ENCODE results near the gene SAFB. TPM values are rescaled to one million over a fixed set of nuclear protein-coding genes. Genes with fewer than 3 reads are reported as not detected.
"Not testable (repeated sequence)": the region's sequence is repeated elsewhere in the genome, so short reads cannot be mapped to it uniquely, and the experiment has no call there.

Gene SAFB
- polyA plus RNA-seq, 10 donors = 73.7 to 106 (median 90.6) TPM

GRCh38 chr19:5696196-5697021 lies 73.5 kb downstream of the SAFB start:
- DNase-seq = no peak

GRCh38 chr19:5697022-5697889 lies 74.4 kb downstream of the SAFB start:
- peak in 1 of 3 donors; percentile 7 for DNase-seq

- DNase-seq = no peak
These were observed 75.2 kb downstream of the SAFB start for GRCh38 chr19:5697890-5698634.

- no peak for DNase-seq
These were observed 75.9 kb downstream of the SAFB start for GRCh38 chr19:5698635-5699422.

- no peak for DNase-seq
These were observed 77.7 kb downstream of the SAFB start for GRCh38 chr19:5700455-5701092.

GRCh38 chr19:5702053-5702410 lies 79.1 kb downstream of the SAFB start:
- DNase-seq = not testable (repeated sequence)

- no peak for DNase-seq
These were observed 81.2 kb downstream of the SAFB start for GRCh38 chr19:5703819-5704818.

GRCh38 chr19:5705552-5705951 lies 82.7 kb downstream of the SAFB start:
- no peak for DNase-seq

GRCh38 chr19:5706876-5707573 lies 84.1 kb downstream of the SAFB start:
- no peak for DNase-seq

GRCh38 chr19:5707576-5708575 lies 85.0 kb downstream of the SAFB start:
- DNase-seq = no peak

- no peak for DNase-seq
These were observed 88.1 kb downstream of the SAFB start for GRCh38 chr19:5711025-5711424.

GRCh38 chr19:5711713-5712161 lies 88.9 kb downstream of the SAFB start:
- DNase-seq = no peak

- DNase-seq = no peak
These were observed 90.3 kb downstream of the SAFB start for GRCh38 chr19:5713228-5713627.

- DNase-seq = no peak
These were observed 91.9 kb downstream of the SAFB start for GRCh38 chr19:5714816-5715215.

GRCh38 chr19:5717215-5717935 lies 94.5 kb downstream of the SAFB start:
- no peak for DNase-seq
